ENCODE results near the gene AP5B1. TPM values are rescaled to one million over a fixed set of nuclear protein-coding genes. Genes with fewer than 3 reads are reported as not detected.

AP5B1 gene
- total and polyA plus RNA-seq, 4 experiments from 2014 or later, result 5.2 to 26.9 (median 19.6) TPM

Other genes starting within 250 kb of the AP5B1 start
- 100 to 1,000 TPM; 201 to 211 TPM for gene LTBP3, start 222.6 kb downstream of the AP5B1 start, total RNA-seq
- 10 to 100 TPM in 1 of 2 donors, 1 to 10 TPM in 1; 9.0 to 23.6 TPM for gene LTBP3, start 222.6 kb downstream of the AP5B1 start, polyA plus RNA-seq
- gene ZNRD2, start 210.5 kb downstream of the AP5B1 start, total RNA-seq, result 10 to 100 TPM; 24.6 to 27.5 TPM
- gene ZNRD2, start 210.5 kb downstream of the AP5B1 start, polyA plus RNA-seq, result 10 to 100 TPM; 70.1 to 74.9 TPM
- 10 to 100 TPM; 68.9 to 71.4 TPM for gene FAM89B, start 208.4 kb downstream of the AP5B1 start, total RNA-seq
- gene FAM89B, start 208.4 kb downstream of the AP5B1 start, polyA plus RNA-seq, result 100 to 1,000 TPM; 130 to 164 TPM
- 100 to 1,000 TPM; 151 to 154 TPM for gene EHBP1L1, start 204.9 kb downstream of the AP5B1 start, total RNA-seq
- 10 to 100 TPM in 1 of 2 donors, 1 to 10 TPM in 1; 8.9 to 25.2 TPM for gene EHBP1L1, start 204.9 kb downstream of the AP5B1 start, polyA plus RNA-seq
- gene KCNK7, start 185.2 kb downstream of the AP5B1 start, total RNA-seq, result 1 to 10 TPM; 1.6 to 2.7 TPM
- gene KCNK7, start 185.2 kb downstream of the AP5B1 start, polyA plus RNA-seq, result 1 to 10 TPM in 1 of 2 donors, not detected in 1; 1.2 TPM
- 10 to 100 TPM; 92.0 to 93.6 TPM for gene MAP3K11, start 166.8 kb downstream of the AP5B1 start, total RNA-seq
- 10 to 100 TPM in 1 of 2 donors, 1 to 10 TPM in 1; 6.3 to 24.1 TPM for gene MAP3K11, start 166.8 kb downstream of the AP5B1 start, polyA plus RNA-seq
- gene PCNX3, start 165.2 kb downstream of the AP5B1 start, total RNA-seq, result 10 to 100 TPM; 63.3 to 66.3 TPM
- 1 to 10 TPM in 1 of 2 donors, under 1 TPM in 1; 0.41 to 6.3 TPM for gene PCNX3, start 165.2 kb downstream of the AP5B1 start, polyA plus RNA-seq
- 100 to 1,000 TPM; 150 to 169 TPM for gene SIPA1, start 142.9 kb downstream of the AP5B1 start, total RNA-seq
- 100 to 1,000 TPM in 1 of 2 donors, 10 to 100 TPM in 1; 50.1 to 204 TPM for gene SIPA1, start 142.9 kb downstream of the AP5B1 start, polyA plus RNA-seq
- gene RELA, start 118.1 kb downstream of the AP5B1 start, total RNA-seq, result 100 to 1,000 TPM; 170 to 173 TPM
- gene RELA, start 118.1 kb downstream of the AP5B1 start, polyA plus RNA-seq, result 10 to 100 TPM; 36.5 to 74.7 TPM
- gene KAT5, start 68.7 kb downstream of the AP5B1 start, total RNA-seq, result 100 to 1,000 TPM in 1 of 2 experiments, 10 to 100 TPM in 1; 93.5 to 106 TPM
- gene KAT5, start 68.7 kb downstream of the AP5B1 start, polyA plus RNA-seq, result 10 to 100 TPM; 45.4 to 61.5 TPM
- 10 to 100 TPM; 69.1 to 69.7 TPM for gene RNASEH2C, start 60.2 kb downstream of the AP5B1 start, total RNA-seq
- 10 to 100 TPM; 61.4 to 74.2 TPM for gene RNASEH2C, start 60.2 kb downstream of the AP5B1 start, polyA plus RNA-seq
- not detected for gene OVOL1, start 6.1 kb upstream of the AP5B1 start, total RNA-seq
- gene OVOL1, start 6.1 kb upstream of the AP5B1 start, polyA plus RNA-seq, result not detected
- under 1 TPM; 0.42 to 0.64 TPM for gene SNX32, start 53.0 kb upstream of the AP5B1 start, total RNA-seq
- under 1 TPM; 0.68 to 0.93 TPM for gene SNX32, start 53.0 kb upstream of the AP5B1 start, polyA plus RNA-seq
- gene CFL1, start 77.2 kb upstream of the AP5B1 start, total RNA-seq, result 100 to 1,000 TPM; 540 to 578 TPM
- 1,000 to 10,000 TPM; 2,794 to 2,825 TPM for gene CFL1, start 77.2 kb upstream of the AP5B1 start, polyA plus RNA-seq
- gene MUS81, start 79.5 kb upstream of the AP5B1 start, total RNA-seq, result 10 to 100 TPM; 93.6 to 95.5 TPM
- 10 to 100 TPM; 24.0 to 31.1 TPM for gene MUS81, start 79.5 kb upstream of the AP5B1 start, polyA plus RNA-seq
- 1 to 10 TPM; 6.0 to 8.3 TPM for gene EFEMP2, start 91.8 kb upstream of the AP5B1 start, total RNA-seq
- gene EFEMP2, start 91.8 kb upstream of the AP5B1 start, polyA plus RNA-seq, result under 1 TPM; 0.40 to 0.55 TPM
- gene CTSW, start 98.9 kb upstream of the AP5B1 start, total RNA-seq, result 10 to 100 TPM; 30.1 to 30.4 TPM
- 100 to 1,000 TPM in 1 of 2 donors, 10 to 100 TPM in 1; 80.9 to 107 TPM for gene CTSW, start 98.9 kb upstream of the AP5B1 start, polyA plus RNA-seq
- gene FIBP, start 107.5 kb upstream of the AP5B1 start, total RNA-seq, result 10 to 100 TPM; 39.9 to 42.1 TPM
- gene FIBP, start 107.5 kb upstream of the AP5B1 start, polyA plus RNA-seq, result 10 to 100 TPM; 79.3 to 99.0 TPM
- 10 to 100 TPM; 22.9 to 24.9 TPM for gene CCDC85B, start 109.7 kb upstream of the AP5B1 start, total RNA-seq
- gene CCDC85B, start 109.7 kb upstream of the AP5B1 start, polyA plus RNA-seq, result 10 to 100 TPM; 60.0 to 68.3 TPM
- gene FOSL1, start 119.4 kb upstream of the AP5B1 start, total RNA-seq, result under 1 TPM; 0.39 to 0.79 TPM
- gene FOSL1, start 119.4 kb upstream of the AP5B1 start, polyA plus RNA-seq, result under 1 TPM in 1 of 2 donors, not detected in 1; 0.81 TPM
- 10 to 100 TPM; 57.1 to 59.5 TPM for gene C11orf68, start 138.1 kb upstream of the AP5B1 start, total RNA-seq
- 10 to 100 TPM; 48.0 to 81.6 TPM for gene C11orf68, start 138.1 kb upstream of the AP5B1 start, polyA plus RNA-seq
- 10 to 100 TPM; 78.2 to 78.7 TPM for gene DRAP1, start 138.4 kb upstream of the AP5B1 start, total RNA-seq
- gene DRAP1, start 138.4 kb upstream of the AP5B1 start, polyA plus RNA-seq, result 100 to 1,000 TPM in 1 of 2 donors, 10 to 100 TPM in 1; 90.4 to 102 TPM
- gene TSGA10IP, start 164.5 kb upstream of the AP5B1 start, total RNA-seq, result not detected
- gene TSGA10IP, start 164.5 kb upstream of the AP5B1 start, polyA plus RNA-seq, result not detected
- gene SART1, start 180.8 kb upstream of the AP5B1 start, total RNA-seq, result 10 to 100 TPM; 83.9 to 90.6 TPM
- gene SART1, start 180.8 kb upstream of the AP5B1 start, polyA plus RNA-seq, result 10 to 100 TPM; 11.5 to 50.5 TPM
- 10 to 100 TPM; 60.2 to 65.4 TPM for gene EIF1AD, start 221.2 kb upstream of the AP5B1 start, total RNA-seq
- gene EIF1AD, start 221.2 kb upstream of the AP5B1 start, polyA plus RNA-seq, result 10 to 100 TPM; 15.5 to 20.2 TPM
- gene BANF1, start 221.5 kb upstream of the AP5B1 start, total RNA-seq, result 10 to 100 TPM; 90.8 to 92.9 TPM
- gene BANF1, start 221.5 kb upstream of the AP5B1 start, polyA plus RNA-seq, result 100 to 1,000 TPM; 159 to 163 TPM
- not detected for gene CST6, start 231.0 kb upstream of the AP5B1 start, total RNA-seq
- gene CST6, start 231.0 kb upstream of the AP5B1 start, polyA plus RNA-seq, result not detected
- gene CATSPER1, start 245.5 kb upstream of the AP5B1 start, total RNA-seq, result not detected
- gene CATSPER1, start 245.5 kb upstream of the AP5B1 start, polyA plus RNA-seq, result not detected